ENCODE measurements around the gene SART1. TPM values are rescaled to one million over a fixed set of nuclear protein-coding genes. Genes with fewer than 3 reads are reported as not detected.
"Not testable (repeated sequence)": the region's sequence is repeated elsewhere in the genome, so short reads cannot be mapped to it uniquely, and the experiment has no call there.

SART1 gene
- total RNA-seq, 2 donors from 2014 or later = 31.2 to 31.6 TPM

GRCh38 chr11:65928667-65929066 is 32.9 kb upstream of the SART1 start:
- no peak for ATAC-seq
- intact Hi-C loops (cut with DNase I) = no loop called here
- no peak for DNase-seq

- no peak for ATAC-seq
- intact Hi-C loops (cut with DNase I) = no loop called here
- DNase-seq = no peak
These were observed 29.6 kb upstream of the SART1 start for GRCh38 chr11:65931773-65932557.

GRCh38 chr11:65932558-65932919 is 29.0 kb upstream of the SART1 start:
- ATAC-seq (no peak), DNase-seq (no peak)
- intact Hi-C loops (cut with DNase I) = no loop called here

- DNase-seq (no peak), ATAC-seq (no peak)
- intact Hi-C loops (cut with DNase I) = no loop called here
These were observed 27.5 kb upstream of the SART1 start for GRCh38 chr11:65934014-65934413.

GRCh38 chr11:65937766-65938165 is 23.8 kb upstream of the SART1 start:
- DNase-seq (no peak), ATAC-seq (no peak)
- intact Hi-C loops (cut with DNase I) = no loop called here

- intact Hi-C loops (cut with DNase I) = no loop called here
- ATAC-seq (no peak), DNase-seq (no peak)
These were observed 19.7 kb upstream of the SART1 start for GRCh38 chr11:65941720-65942310.

- ATAC-seq (no peak), DNase-seq (no peak)
- intact Hi-C loops (cut with DNase I) = no loop called here
These were observed 19.0 kb upstream of the SART1 start for GRCh38 chr11:65942531-65942930.

GRCh38 chr11:65944191-65944590 is 17.3 kb upstream of the SART1 start:
- DNase-seq (no peak), ATAC-seq (no peak)
- intact Hi-C loops (cut with DNase I) = no loop called here

GRCh38 chr11:65944767-65945166 is 16.8 kb upstream of the SART1 start:
- no peak for DNase-seq
- ATAC-seq = no peak
- intact Hi-C loops (cut with DNase I) = no loop called here

- ATAC-seq (no peak), DNase-seq (no peak)
- intact Hi-C loops (cut with DNase I) = no loop called here
These were observed 16.1 kb upstream of the SART1 start, which contains the start of gene TSGA10IP for GRCh38 chr11:65945430-65945911. TSGA10IP (plus strand) TSS chr11:65945480; CDS start chr11:65945676, 196 bp downstream.

GRCh38 chr11:65945941-65946558 is 15.5 kb upstream of the SART1 start:
- no peak for ATAC-seq
- DNase-seq = no peak
- intact Hi-C loops (cut with DNase I) = no loop called here

GRCh38 chr11:65946655-65947054 is 14.9 kb upstream of the SART1 start:
- no peak for ATAC-seq
- intact Hi-C loops (cut with DNase I) = no loop called here
- DNase-seq = no peak

GRCh38 chr11:65947133-65947532 is 14.4 kb upstream of the SART1 start:
- no peak for ATAC-seq
- no peak for DNase-seq
- intact Hi-C loops (cut with DNase I) = no loop called here

GRCh38 chr11:65947603-65948125 is 13.9 kb upstream of the SART1 start:
- DNase-seq = no peak
- ATAC-seq = no peak
- intact Hi-C loops (cut with DNase I) = no loop called here

- DNase-seq; intact Hi-C loops (cut with DNase I); ATAC-seq: not testable (repeated sequence)
These were observed 10.8 kb upstream of the SART1 start for GRCh38 chr11:65950711-65951110.

GRCh38 chr11:65951641-65952040 is 9.9 kb upstream of the SART1 start:
- intact Hi-C loops (cut with DNase I); DNase-seq: not testable (repeated sequence)

GRCh38 chr11:65952052-65952521 is 9.4 kb upstream of the SART1 start:
- DNase-seq = no peak
- no peak for ATAC-seq
- intact Hi-C loops (cut with DNase I) = no loop called here

More at GRCh38 chr11:65951641-65952040, 9.9 kb upstream of the SART1 start:
- not testable (repeated sequence) for ATAC-seq

- ATAC-seq = no peak
- intact Hi-C loops (cut with DNase I) = no loop called here
These were observed 8.1 kb upstream of the SART1 start for GRCh38 chr11:65953471-65953870.

GRCh38 chr11:65954771-65955170 is 6.8 kb upstream of the SART1 start:
- DNase-seq (no peak), ATAC-seq (no peak)
- intact Hi-C loops (cut with DNase I) = no loop called here

More at GRCh38 chr11:65953471-65953870, 8.1 kb upstream of the SART1 start:
- DNase-seq = no peak

- intact Hi-C loops (cut with DNase I) = no loop called here
- ATAC-seq = no peak
These were observed 3.2 kb upstream of the SART1 start for GRCh38 chr11:65958291-65958690.

More at GRCh38 chr11:65958291-65958690, 3.2 kb upstream of the SART1 start:
- no peak for DNase-seq
